ENCODE data around the gene ACAD9. TPM values are rescaled to one million over a fixed set of nuclear protein-coding genes. Genes with fewer than 3 reads are reported as not detected.
A peak's percentile ranks its signal among the peaks of the same experiment; 100 is the strongest.

Gene ACAD9
- total and polyA plus RNA-seq, 9 of the 15 experiments (the other 6 are each of a cell fraction or from before 2014, with no cell fraction given): 10.2 to 32.6 (median 22.8) TPM

DNA sequence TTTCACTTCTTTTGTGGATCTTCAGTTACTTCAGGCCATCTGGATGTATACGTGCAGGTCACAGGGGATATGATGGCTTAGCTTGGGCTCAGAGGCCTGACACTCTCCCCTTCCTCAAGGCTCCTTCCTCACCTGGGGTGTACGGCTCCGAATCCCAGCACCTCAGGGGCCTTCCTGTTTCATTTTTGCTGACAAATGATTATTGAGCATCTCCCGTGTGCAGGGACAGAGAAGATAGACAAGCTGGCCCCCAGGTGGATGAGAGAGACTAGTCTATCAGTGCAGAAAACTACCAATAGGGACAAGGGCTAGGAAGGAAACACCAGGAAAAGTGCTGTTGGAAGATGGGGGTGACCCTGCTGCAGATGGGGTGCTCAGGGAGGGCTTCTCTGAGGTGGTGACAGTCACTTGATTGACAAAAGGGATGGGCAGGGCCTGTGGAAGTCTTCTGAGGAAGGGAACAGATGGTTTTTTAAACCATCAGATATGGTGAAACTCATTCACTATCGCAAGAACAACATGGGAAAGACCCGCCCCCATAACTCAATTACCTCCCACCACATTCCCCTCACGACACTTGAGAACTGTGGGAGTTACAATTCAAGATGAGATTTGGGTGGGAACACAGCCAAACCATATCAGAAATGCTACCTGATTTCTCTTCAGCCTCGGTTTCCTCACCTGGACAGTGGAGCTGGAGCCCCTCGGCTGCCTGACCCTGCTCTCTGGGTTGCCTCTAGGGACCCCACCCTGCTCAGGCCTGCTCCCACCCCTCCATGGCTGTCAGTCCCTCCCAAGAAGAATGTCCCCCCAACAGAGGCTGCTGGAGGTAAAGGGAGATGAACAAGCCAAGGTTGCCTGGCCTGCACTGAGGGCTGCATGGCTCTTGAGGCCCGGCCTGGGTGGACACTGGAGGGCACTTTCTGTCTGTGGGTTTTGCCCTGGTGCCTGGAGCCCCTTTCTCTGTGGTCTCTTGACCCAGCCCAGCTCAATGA, 37.2 kb upstream of the ACAD9 start (continued):
- TF ChIP-seq, protein P1, sequence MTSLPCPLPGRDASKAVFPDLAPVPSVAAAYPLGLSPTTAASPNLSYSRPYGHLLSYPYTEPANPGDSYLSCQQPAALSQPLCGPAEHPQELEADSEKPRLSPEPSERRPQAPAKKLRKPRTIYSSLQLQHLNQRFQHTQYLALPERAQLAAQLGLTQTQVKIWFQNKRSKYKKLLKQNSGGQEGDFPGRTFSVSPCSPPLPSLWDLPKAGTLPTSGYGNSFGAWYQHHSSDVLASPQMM (CRISPR knock-in tag; IDR thresholded peaks at IDR 0.05): no peak
- TF ChIP-seq ASH1L (IDR thresholded peaks at IDR 0.05; ENCODE audit: borderline replicate concordance, low read depth, partially characterized antibody): no peak
- no peak for TF ChIP-seq NFIX (CRISPR knock-in tag; IDR thresholded peaks at IDR 0.05; ENCODE audit: low read depth)
- no peak for TF ChIP-seq HNRNPK (IDR thresholded peaks at IDR 0.05; ENCODE audit: low read depth, low read length, poor library complexity, severe bottlenecking)
- TF ChIP-seq NCOR1 (IDR thresholded peaks at IDR 0.05): no peak; the same call in 1 of the 2 replicates
- TF ChIP-seq ZNF274 (IDR thresholded peaks at IDR 0.05; ENCODE audit: borderline replicate concordance, low read depth, low read length): no peak
- TF ChIP-seq RFX5 (IDR thresholded peaks at IDR 0.05; ENCODE audit: low read depth, low read length): no peak
- TF ChIP-seq CHCHD3 (CRISPR knock-in tag; IDR thresholded peaks at IDR 0.05): no peak
- TF ChIP-seq, protein P2, sequence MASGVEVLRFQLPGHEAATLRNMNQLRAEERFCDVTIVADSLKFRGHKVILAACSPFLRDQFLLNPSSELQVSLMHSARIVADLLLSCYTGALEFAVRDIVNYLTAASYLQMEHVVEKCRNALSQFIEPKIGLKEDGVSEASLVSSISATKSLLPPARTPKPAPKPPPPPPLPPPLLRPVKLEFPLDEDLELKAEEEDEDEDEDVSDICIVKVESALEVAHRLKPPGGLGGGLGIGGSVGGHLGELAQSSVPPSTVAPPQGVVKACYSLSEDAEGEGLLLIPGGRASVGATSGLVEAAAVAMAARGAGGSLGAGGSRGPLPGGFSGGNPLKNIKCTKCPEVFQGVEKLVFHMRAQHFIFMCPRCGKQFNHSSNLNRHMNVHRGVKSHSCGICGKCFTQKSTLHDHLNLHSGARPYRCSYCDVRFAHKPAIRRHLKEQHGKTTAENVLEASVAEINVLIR (CRISPR knock-in tag; IDR thresholded peaks at IDR 0.05): no peak
- no peak for TF ChIP-seq ZNF589 (CRISPR knock-in tag; IDR thresholded peaks at IDR 0.05; ENCODE audit: low read depth)
- no peak for TF ChIP-seq FOXP1 (CRISPR knock-in tag; IDR thresholded peaks at IDR 0.05)
- TF ChIP-seq, protein P3, sequence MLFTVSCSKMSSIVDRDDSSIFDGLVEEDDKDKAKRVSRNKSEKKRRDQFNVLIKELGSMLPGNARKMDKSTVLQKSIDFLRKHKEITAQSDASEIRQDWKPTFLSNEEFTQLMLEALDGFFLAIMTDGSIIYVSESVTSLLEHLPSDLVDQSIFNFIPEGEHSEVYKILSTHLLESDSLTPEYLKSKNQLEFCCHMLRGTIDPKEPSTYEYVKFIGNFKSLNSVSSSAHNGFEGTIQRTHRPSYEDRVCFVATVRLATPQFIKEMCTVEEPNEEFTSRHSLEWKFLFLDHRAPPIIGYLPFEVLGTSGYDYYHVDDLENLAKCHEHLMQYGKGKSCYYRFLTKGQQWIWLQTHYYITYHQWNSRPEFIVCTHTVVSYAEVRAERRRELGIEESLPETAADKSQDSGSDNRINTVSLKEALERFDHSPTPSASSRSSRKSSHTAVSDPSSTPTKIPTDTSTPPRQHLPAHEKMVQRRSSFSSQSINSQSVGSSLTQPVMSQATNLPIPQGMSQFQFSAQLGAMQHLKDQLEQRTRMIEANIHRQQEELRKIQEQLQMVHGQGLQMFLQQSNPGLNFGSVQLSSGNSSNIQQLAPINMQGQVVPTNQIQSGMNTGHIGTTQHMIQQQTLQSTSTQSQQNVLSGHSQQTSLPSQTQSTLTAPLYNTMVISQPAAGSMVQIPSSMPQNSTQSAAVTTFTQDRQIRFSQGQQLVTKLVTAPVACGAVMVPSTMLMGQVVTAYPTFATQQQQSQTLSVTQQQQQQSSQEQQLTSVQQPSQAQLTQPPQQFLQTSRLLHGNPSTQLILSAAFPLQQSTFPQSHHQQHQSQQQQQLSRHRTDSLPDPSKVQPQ (CRISPR knock-in tag; IDR thresholded peaks at IDR 0.05; ENCODE audit: borderline replicate concordance): no peak
- TF ChIP-seq HDAC2 (IDR thresholded peaks at IDR 0.05): 0 out of 2 replicates have a peak, but pooled peaks have one; percentile 33
- TF ChIP-seq, protein P4, sequence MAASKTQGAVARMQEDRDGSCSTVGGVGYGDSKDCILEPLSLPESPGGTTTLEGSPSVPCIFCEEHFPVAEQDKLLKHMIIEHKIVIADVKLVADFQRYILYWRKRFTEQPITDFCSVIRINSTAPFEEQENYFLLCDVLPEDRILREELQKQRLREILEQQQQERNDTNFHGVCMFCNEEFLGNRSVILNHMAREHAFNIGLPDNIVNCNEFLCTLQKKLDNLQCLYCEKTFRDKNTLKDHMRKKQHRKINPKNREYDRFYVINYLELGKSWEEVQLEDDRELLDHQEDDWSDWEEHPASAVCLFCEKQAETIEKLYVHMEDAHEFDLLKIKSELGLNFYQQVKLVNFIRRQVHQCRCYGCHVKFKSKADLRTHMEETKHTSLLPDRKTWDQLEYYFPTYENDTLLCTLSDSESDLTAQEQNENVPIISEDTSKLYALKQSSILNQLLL (CRISPR knock-in tag; IDR thresholded peaks at IDR 0.05; ENCODE audit: borderline replicate concordance): no peak
- TF ChIP-seq ZNF79 (CRISPR knock-in tag; IDR thresholded peaks at IDR 0.05; ENCODE audit: low read depth): no peak
- TF ChIP-seq, protein P5, sequence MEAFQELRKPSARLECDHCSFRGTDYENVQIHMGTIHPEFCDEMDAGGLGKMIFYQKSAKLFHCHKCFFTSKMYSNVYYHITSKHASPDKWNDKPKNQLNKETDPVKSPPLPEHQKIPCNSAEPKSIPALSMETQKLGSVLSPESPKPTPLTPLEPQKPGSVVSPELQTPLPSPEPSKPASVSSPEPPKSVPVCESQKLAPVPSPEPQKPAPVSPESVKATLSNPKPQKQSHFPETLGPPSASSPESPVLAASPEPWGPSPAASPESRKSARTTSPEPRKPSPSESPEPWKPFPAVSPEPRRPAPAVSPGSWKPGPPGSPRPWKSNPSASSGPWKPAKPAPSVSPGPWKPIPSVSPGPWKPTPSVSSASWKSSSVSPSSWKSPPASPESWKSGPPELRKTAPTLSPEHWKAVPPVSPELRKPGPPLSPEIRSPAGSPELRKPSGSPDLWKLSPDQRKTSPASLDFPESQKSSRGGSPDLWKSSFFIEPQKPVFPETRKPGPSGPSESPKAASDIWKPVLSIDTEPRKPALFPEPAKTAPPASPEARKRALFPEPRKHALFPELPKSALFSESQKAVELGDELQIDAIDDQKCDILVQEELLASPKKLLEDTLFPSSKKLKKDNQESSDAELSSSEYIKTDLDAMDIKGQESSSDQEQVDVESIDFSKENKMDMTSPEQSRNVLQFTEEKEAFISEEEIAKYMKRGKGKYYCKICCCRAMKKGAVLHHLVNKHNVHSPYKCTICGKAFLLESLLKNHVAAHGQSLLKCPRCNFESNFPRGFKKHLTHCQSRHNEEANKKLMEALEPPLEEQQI (IDR thresholded peaks at IDR 0.05): no peak
- TF ChIP-seq YY1 (IDR thresholded peaks at IDR 0.05; ENCODE audit: borderline replicate concordance in 1 of 3, control insufficient read depth in 1 of 3, extremely low read depth in 1 of 3, insufficient read depth in 3 of 3, insufficient read length in 1 of 3, insufficient replicate concordance in 2 of 3, low read depth in 1 of 3, low read length in 2 of 3): no peak
